GM21723 (cell line): ENCODE measurements around the gene ANKRD9.

Experiments
- ATAC-seq: cut with Tn5 transposase; IDR thresholded peaks from one replicate; pipeline ENCODE4 v1.9.1; 2021; ENCODE audit warnings: mild to moderate bottlenecking, moderate library complexity; ENCODE audit not compliant: unreplicated experiment

The ANKRD9 gene

DNA sequence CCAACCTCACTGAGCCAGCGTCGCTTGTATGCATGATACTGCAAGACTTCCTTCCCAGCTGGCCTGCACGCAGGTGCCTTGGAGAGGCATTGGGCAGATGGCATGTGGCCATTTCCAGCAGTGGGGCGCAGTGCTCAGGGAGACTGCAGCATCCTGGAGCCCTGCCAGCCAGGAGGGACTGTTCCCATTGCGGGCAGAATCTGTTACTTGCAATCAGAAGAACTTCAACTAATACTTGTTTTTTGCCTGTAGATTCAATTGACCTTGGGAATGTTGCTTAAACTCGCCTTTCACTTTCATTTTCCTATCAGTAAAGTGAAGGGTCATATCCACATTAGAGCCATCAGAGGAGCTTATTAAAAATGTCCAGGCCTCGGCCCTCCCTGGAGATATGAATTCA, 29.8 kb downstream of the ANKRD9 start:
- no peak for ATAC-seq

DNA sequence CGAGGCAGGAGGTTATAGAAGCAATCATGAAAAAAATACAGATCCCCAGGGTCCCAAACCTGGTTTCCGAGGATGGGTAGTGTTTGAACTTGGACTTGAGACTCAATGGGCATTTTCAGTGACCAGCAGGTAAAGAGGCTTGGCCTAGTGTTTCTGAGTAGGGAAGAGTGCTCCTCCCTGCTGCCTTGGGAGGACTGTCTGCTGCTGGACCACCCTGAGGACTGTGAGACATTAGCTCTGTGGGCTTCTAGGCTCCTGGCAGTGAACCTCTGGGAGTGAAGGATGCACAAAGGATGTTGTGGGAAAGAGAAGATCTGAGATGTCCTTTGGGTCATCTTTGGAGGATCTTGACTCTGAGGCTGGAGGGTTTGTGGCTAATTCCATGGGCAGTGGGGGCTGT, 30.5 kb downstream of the ANKRD9 start:
- no peak for ATAC-seq

DNA sequence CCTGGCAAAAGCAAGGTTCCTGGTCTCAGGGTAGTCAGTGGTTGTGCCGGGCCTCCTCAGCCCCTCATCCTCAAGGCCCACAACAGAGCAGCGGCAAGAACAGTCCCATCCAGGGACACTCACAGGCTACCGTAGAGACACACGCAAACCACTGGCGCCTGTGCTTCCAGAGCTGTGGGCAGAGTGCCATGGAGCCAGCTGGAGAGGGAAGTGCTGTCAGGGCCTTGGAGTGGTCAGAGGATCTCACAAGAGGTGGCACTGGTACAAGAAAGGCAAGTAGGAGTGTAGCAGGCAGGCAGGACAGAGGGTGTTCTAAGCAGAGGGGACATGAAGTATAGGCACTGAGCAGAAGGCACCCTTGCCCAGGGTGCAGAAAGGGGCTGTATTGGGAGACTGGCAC, 34.6 kb downstream of the ANKRD9 start:
- ATAC-seq, result no peak

DNA sequence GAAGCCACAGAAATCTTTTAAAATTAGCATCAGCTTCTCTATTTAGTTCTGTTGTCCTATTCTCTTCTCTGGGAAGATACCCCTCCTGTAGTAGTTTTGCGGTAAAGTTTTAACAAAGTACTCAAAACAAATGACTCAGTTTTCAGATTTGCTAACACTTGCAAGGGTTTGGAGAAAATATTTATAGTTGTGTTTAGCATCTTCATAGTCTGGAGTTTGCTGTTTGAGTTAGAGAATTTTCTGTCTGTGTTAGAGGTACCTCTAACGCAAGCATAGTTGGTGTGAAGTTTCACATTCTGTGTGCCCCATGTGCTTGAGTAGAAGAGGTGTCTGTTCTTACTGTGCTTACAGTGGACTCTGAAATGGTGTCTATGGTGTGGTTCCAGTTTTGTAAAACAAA, 36.0 kb downstream of the ANKRD9 start:
- no peak for ATAC-seq

GRCh38 chr14:102472791-102473150, 36.8 kb downstream of the ANKRD9 start:
- ATAC-seq, result no peak

DNA sequence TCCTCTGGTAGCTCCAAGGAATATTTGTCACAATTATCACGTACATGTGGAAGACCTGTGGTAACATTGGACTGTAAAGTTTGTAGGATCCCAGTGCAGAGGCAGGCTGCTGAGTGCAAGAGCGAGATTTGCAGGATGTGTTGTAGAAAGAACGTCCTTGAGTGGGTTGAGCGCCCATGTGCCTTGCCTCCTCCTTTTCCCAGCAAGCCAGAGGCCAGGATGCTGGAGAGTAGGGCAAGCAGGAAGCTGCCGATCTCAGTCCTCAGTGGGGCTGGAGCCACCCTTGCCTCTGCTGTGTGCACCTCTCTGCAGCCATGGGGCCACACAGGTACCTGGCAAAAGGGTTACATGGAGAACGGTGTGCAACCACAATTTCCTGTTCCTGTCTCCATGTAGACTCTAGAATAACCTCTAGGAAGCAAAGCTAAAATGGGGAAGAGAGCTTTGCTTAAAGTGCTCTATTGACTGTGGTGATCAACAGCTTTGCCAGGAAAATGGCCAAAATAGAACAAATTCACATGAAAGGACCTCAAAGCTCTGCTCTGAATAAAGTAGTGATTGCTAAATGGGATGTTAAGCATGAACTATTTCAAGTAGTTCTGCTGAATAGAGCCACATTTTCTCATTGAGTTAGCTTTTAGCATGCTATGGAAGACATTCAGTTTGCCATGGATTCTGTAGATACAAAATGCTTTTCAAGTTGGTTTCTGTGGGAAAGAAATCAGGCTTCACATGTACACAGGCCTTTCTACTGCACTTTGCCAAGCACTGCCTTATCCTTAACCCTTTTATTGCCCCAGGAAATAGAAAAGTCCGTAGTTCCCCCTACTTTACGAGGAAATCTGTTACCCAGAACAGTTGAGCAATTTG, 37.4 kb downstream of the ANKRD9 start:
- ATAC-seq, result no peak

GRCh38 chr14:102469261-102469660, 40.3 kb downstream of the ANKRD9 start:
- no peak for ATAC-seq

DNA sequence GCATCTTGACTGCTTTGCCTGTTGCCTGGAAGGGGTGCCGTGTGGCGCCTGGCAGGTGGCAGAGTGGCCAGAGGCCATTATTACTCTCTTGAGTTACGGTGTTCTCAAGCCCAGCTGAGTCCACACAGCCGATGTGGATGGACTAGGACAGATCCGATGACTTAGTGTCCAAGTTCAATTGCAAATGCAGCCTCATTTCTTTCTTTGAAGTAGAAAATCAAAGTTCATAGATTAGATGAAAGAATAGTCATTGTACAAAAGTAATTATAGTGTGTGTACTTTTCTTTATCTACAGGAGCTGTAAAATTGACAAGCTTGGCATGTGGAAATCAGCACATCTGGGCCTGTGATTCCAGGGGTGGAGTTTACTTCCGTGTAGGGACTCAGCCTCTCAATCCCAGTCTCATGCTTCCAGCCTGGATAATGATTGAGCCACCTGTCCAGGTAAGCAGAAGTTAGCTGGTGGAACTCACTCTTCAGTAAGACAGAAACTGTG, 44.7 kb downstream of the ANKRD9 start:
- no peak for ATAC-seq

GRCh38 chr14:102464006-102464405, 45.6 kb downstream of the ANKRD9 start:
- ATAC-seq, result no peak

GRCh38 chr14:102462391-102462790, 47.2 kb downstream of the ANKRD9 start:
- ATAC-seq, result no peak

DNA sequence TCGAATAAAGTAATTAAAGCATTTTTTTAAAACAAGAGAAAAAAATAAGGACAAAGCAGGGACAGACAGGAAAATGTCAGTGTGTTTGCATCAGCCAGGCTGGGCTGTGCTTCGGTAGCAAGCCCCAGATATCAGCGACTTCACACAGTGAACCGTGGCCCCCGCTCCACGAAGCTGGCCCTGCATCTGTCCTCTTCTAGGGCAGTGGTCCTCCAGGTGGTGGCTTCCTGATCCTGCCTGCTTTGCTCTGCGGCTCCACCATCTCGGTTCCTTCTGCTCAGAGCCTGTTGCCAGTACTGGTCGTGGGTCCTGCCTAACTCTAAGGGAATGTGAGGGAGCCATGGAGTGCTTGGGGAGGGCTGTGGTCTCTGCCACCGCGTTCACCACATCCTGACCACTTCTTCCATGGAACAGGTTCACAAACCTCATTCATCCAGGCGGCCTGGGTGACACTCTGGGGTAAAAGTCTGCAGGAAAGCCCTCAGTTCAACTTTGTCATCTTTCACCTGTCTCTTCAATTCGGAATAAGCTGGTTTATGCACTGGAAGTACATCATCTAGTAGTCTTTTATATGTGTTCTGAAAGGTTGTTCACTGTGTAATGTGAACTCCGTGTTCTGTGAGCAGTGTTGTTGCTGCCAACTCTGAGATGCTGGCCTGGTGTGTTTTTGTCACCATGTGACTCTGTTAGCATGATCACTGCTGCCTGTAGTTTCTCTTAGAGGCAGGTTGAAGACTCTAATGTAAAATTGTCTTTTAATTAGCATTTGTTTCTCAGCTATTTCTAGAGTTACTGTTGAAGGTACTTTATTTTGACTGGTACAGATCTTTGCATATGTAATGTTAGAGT, 47.9 kb downstream of the ANKRD9 start:
- no peak for ATAC-seq

- no peak for ATAC-seq
Measured at GRCh38 chr14:102457509-102457908, 52.1 kb downstream of the ANKRD9 start.

DNA sequence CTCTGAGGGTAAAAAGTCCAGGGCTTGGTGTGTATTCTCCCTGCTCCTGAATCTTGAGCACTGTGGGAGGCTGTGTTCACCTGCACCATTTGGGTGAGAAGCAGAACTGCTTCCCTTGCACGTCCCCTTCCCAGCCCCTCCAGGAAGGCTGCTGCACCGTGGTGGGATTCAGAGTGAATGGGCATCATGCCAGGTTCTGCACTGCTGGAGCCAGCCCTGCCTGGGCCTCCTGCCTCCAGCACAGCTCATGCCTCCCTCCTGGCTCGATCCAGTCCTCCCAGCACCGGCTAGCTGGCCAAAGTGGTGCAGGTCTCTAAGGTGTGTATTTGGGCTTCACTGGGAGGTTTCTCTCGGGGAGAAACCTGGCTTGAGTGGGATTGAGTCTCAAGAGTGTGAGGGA, 54.9 kb downstream of the ANKRD9 start:
- ATAC-seq, result no peak

DNA sequence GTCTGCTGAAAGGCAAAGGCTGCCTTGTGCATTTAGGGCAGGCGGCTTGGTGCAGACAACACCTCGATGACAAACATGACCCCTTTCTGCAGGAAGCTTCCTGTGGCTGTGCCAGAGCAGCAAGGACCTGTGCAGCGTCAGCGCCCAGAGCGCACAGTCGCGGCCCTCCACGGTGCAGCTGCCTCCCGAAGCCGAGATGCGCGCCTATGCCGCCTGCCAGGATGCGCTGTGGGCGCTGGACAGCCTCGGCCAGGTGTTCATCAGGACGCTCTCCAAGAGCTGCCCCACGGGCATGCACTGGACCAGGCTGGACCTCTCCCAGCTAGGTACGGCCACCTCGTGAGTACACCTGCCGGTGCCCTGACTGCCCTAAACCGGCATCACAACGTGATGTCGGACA, 57.3 kb downstream of the ANKRD9 start:
- no peak for ATAC-seq
